Body of pancreas (tissue), 4 donors: ENCODE data around the gene UBE2J1. TPM values are rescaled to one million over a fixed set of nuclear protein-coding genes. Genes with fewer than 3 reads are reported as not detected.

Experiments used
- ATAC-seq: fragments of 150-250 bp; one replicate; pipeline ENCODE4 v1.9.1; 2016
- DNase-seq, 4 donors: peaks; one replicate each; pipeline ENCODE4 v3.0.0-alpha.2; 2019
- H3K27ac ChIP-seq, 4 donors: fragments of 200-600 bp; sonication (generic); 1 replicate in 3 of 4; 2 replicates in 1 of 4; pipeline versions ENCODE4 v1.5.1 to v1.6.1; 2016 to 2019; ENCODE audit warnings: mild to moderate bottlenecking in 1 of 4, mixed read lengths in 1 of 4, moderate library complexity in 1 of 4
- H3K27me3 ChIP-seq, 2 donors: fragments of 200-600 bp; sonication (generic); one replicate each; pipeline ENCODE4 v1.6.0; 2016; ENCODE audit warnings: mild to moderate bottlenecking in 1 of 2
- H3K36me3 ChIP-seq, 2 donors: fragments of 200-600 bp; sonication (generic); replicated peaks in 1 of 2; 2 replicates each; pipeline ENCODE4 v1.5.1; 2016; ENCODE audit warnings: low read depth in 2 of 2; ENCODE audit not compliant: insufficient read depth in 1 of 2
- H3K4me1 ChIP-seq: fragments of 200-600 bp; sonication (generic); one replicate; pipeline ENCODE4 v1.6.0; 2016
- H3K4me3 ChIP-seq, 2 donors: fragments of 200-600 bp; sonication (generic); 1 replicate in 1 of 2; 2 replicates in 1 of 2; pipeline ENCODE4 v1.5.1; 2016 to 2019
- H3K9me3 ChIP-seq, 3 donors: fragments of 200-600 bp; sonication (generic); 1 replicate in 2 of 3; 2 replicates in 1 of 3; pipeline ENCODE4 v1.5.1; 2016
- CTCF ChIP-seq, 7 experiments: fragments of 450-650 bp in 4 of 7; fragments of 200-600 bp in 3 of 7; sonication (generic) in 3 of 7; IDR thresholded peaks; one replicate each; pipeline ENCODE4 v1.5.1; 2016 to 2019; ENCODE audit warnings: antibody characterized with exemption in 7 of 7
- POLR2A ChIP-seq, 3 donors: fragments of 450-650 bp; IDR thresholded peaks; one replicate each; pipeline ENCODE4 v1.6.1; 2016; ENCODE audit warnings: antibody characterized with exemption in 3 of 3, mild to moderate bottlenecking in 2 of 3
- WGBS, 2 donors: methylation state at CpG; one replicate each; pipeline ENCODE4 v1.1.5; 2017; 5-methylcytosine and 5-hydroxymethylcytosine counted together
- intact Hi-C: fragments of 100-400 bp; cut with DNase I; formaldehyde crosslinking; loops from one replicate; pipeline ENCODE4 v1.15.1; 2023
- total RNA-seq, 2 donors: library from RNA; depleted of rRNA; stranded (reverse); fragments of >200 nt; gene quantifications; one replicate each; pipeline ENCODE4 v1.1.0, GENCODE V29; 2016

Gene UBE2J1
- total RNA-seq, 2 donors from 2014 or later = 23.4 to 27.8 TPM

GRCh38 chr6:89328976-89329375 lies 23.5 kb downstream of the UBE2J1 start:
- H3K27me3 ChIP-seq = no peaks in the 10 kb centered on the region
- ATAC-seq (no peak), DNase-seq (no peak)
- 81 to 96% methylated on average over 1 of the region's 1 CpG for WGBS, 2 donors
- intact Hi-C loops = no loop called here
- peaks cover 8% of the 10 kb centered on the region for H3K4me1 ChIP-seq
- H3K36me3 ChIP-seq = peaks cover 0 to 15% of the 10 kb centered on the region in 2 donors
- H3K4me3 ChIP-seq = no peak overlapping the region
- no peak overlapping the region for H3K27ac ChIP-seq
- TF ChIP-seq POLR2A (IDR thresholded peaks at IDR 0.05) = no peak
- TF ChIP-seq CTCF (IDR thresholded peaks at IDR 0.05) = no peak
- no peaks in the 10 kb centered on the region for H3K9me3 ChIP-seq

GRCh38 chr6:89324304-89324703 lies 28.2 kb downstream of the UBE2J1 start:
- no peak for ATAC-seq
- no peaks in the 10 kb centered on the region for H3K27me3 ChIP-seq
- no peak overlapping the region for H3K27ac ChIP-seq
- peaks cover 2% of the 10 kb centered on the region for H3K4me1 ChIP-seq
- H3K36me3 ChIP-seq = peaks cover 0 to 9% of the 10 kb centered on the region in 2 donors
- intact Hi-C loops = no loop called here
- no peak for DNase-seq
- no peaks in the 10 kb centered on the region for H3K9me3 ChIP-seq
- TF ChIP-seq POLR2A (IDR thresholded peaks at IDR 0.05) = no peak
- TF ChIP-seq CTCF (IDR thresholded peaks at IDR 0.05) = no peak
- 58 to 59% methylated on average over 3 of the region's 3 CpGs for WGBS, 2 donors
- no peak overlapping the region for H3K4me3 ChIP-seq

- peaks cover 0 to 5% of the 10 kb centered on the region in 2 donors for H3K36me3 ChIP-seq
- H3K27me3 ChIP-seq = no peaks in the 10 kb centered on the region
- intact Hi-C loops = no loop called here
- no peaks in the 10 kb centered on the region for H3K4me1 ChIP-seq
- no peak overlapping the region for H3K27ac ChIP-seq
- H3K4me3 ChIP-seq = no peak overlapping the region
- H3K9me3 ChIP-seq = no peaks in the 10 kb centered on the region
- TF ChIP-seq CTCF (IDR thresholded peaks at IDR 0.05) (no peak), POLR2A (IDR thresholded peaks at IDR 0.05) (no peak)
- DNase-seq (no peak), ATAC-seq (no peak)
- 71 to 91% methylated on average over 3 of the region's 3 CpGs for WGBS, 2 donors
These were observed 29.0 kb downstream of the UBE2J1 start for GRCh38 chr6:89323511-89323971.

GRCh38 chr6:89321131-89321970 lies 31.2 kb downstream of the UBE2J1 start:
- Histone ChIP-seq H3K4me1 (no peaks in the 10 kb centered on the region), H3K36me3 (peaks cover 0 to 2% of the 10 kb centered on the region in 2 donors), H3K4me3 (no peak overlapping the region), H3K27me3 (no peaks in the 10 kb centered on the region), H3K27ac (no peak overlapping the region), H3K9me3 (no peaks in the 10 kb centered on the region)
- TF ChIP-seq POLR2A (IDR thresholded peaks at IDR 0.05) = no peak
- TF ChIP-seq CTCF (IDR thresholded peaks at IDR 0.05) = no peak
- intact Hi-C loops = no loop called here
- DNase-seq (peak in 1 of 4 donors; percentile 33), ATAC-seq (no peak)
- 79 to 90% methylated on average over 9 of the region's 9 CpGs for WGBS, 2 donors
